Measurements from ENCODE around the gene CDK5. TPM values are rescaled to one million over a fixed set of nuclear protein-coding genes. Genes with fewer than 3 reads are reported as not detected.

The CDK5 gene
- total and polyA plus RNA-seq, 9 of the 15 experiments (the other 6 are each of a cell fraction or from before 2014, with no cell fraction given), result 3.2 to 38.0 (median 27.5) TPM

DNA sequence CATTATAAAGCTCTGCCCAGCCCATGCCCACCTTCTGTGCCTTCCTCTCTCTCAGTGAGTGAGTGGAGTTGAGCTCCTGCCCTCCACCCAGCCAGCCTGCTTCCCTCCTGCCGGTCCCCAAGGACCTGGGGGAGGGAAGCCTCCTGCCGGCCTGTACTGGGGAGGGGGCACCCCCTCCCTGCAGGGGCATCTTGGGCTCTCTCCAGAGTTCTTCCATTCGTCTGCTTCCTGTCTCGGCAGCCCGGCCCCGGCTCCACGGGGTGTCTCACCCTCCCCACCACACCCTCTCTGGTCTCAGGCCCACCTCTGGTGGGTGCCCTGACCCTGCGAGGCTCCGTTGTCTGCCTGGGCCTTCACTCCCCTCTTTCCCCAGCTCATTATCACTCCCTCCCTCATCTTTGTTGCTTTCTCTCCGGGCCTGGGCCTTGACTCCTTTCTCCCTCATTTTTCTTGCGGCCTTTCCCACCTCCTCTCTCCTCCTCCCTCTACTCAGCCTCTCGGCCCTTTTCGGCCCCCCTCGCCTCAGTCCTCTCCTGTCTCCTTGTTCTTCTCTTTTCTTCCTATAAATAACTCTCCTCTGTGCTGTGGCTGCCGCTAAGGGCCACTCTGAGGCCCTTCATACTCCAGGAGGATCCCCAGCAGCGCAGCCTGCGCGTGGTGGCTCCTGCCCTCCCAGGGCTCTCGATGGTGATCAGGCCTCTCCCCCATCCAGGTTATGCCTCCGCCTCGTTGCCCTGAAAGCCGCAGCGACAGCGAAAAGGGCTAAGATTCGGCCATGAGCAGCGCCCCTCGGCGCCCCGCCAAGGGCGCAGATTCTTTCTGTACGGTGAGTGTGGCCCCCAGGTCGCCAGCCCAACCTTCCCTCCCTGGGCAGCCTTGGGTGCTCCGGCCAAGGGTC is 3.8 kb upstream of the CDK5 start (continued):
- TF ChIP-seq, protein P1, sequence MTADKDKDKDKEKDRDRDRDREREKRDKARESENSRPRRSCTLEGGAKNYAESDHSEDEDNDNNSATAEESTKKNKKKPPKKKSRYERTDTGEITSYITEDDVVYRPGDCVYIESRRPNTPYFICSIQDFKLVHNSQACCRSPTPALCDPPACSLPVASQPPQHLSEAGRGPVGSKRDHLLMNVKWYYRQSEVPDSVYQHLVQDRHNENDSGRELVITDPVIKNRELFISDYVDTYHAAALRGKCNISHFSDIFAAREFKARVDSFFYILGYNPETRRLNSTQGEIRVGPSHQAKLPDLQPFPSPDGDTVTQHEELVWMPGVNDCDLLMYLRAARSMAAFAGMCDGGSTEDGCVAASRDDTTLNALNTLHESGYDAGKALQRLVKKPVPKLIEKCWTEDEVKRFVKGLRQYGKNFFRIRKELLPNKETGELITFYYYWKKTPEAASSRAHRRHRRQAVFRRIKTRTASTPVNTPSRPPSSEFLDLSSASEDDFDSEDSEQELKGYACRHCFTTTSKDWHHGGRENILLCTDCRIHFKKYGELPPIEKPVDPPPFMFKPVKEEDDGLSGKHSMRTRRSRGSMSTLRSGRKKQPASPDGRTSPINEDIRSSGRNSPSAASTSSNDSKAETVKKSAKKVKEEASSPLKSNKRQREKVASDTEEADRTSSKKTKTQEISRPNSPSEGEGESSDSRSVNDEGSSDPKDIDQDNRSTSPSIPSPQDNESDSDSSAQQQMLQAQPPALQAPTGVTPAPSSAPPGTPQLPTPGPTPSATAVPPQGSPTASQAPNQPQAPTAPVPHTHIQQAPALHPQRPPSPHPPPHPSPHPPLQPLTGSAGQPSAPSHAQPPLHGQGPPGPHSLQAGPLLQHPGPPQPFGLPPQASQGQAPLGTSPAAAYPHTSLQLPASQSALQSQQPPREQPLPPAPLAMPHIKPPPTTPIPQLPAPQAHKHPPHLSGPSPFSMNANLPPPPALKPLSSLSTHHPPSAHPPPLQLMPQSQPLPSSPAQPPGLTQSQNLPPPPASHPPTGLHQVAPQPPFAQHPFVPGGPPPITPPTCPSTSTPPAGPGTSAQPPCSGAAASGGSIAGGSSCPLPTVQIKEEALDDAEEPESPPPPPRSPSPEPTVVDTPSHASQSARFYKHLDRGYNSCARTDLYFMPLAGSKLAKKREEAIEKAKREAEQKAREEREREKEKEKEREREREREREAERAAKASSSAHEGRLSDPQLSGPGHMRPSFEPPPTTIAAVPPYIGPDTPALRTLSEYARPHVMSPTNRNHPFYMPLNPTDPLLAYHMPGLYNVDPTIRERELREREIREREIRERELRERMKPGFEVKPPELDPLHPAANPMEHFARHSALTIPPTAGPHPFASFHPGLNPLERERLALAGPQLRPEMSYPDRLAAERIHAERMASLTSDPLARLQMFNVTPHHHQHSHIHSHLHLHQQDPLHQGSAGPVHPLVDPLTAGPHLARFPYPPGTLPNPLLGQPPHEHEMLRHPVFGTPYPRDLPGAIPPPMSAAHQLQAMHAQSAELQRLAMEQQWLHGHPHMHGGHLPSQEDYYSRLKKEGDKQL (CRISPR knock-in tag; IDR thresholded peaks at IDR 0.05; ENCODE audit: borderline replicate concordance), result 0 out of 2 replicates have a peak, but pooled peaks have one; percentile 73
- TF ChIP-seq TEAD2 (tag; IDR thresholded peaks at IDR 0.05) (no peak), FOXK2 (conservative IDR thresholded peaks at IDR 0.05 in 1 of 2, IDR thresholded peaks at IDR 0.05 in 1 of 2; ENCODE audit: low read depth in 2 of 2) (0 out of 4 replicates have a peak, but pooled peaks of 1 of the 2 experiments have one; percentile 14), ETS2 (tag; IDR thresholded peaks at IDR 0.05; ENCODE audit: borderline replicate concordance, poor library complexity, severe bottlenecking) (no peak), TGIF2 (CRISPR knock-in tag; IDR thresholded peaks at IDR 0.05) (no peak), FOXM1 (IDR thresholded peaks at IDR 0.05; ENCODE audit: low read depth) (no peak), FOXM1 (CRISPR knock-in tag; IDR thresholded peaks at IDR 0.05; ENCODE audit: low read depth) (no peak), RBBP5 (IDR thresholded peaks at IDR 0.05; ENCODE audit: borderline replicate concordance, insufficient read depth, low read length, poor library complexity, severe bottlenecking) (peak; percentile 29)
- TF ChIP-seq, protein P2, sequence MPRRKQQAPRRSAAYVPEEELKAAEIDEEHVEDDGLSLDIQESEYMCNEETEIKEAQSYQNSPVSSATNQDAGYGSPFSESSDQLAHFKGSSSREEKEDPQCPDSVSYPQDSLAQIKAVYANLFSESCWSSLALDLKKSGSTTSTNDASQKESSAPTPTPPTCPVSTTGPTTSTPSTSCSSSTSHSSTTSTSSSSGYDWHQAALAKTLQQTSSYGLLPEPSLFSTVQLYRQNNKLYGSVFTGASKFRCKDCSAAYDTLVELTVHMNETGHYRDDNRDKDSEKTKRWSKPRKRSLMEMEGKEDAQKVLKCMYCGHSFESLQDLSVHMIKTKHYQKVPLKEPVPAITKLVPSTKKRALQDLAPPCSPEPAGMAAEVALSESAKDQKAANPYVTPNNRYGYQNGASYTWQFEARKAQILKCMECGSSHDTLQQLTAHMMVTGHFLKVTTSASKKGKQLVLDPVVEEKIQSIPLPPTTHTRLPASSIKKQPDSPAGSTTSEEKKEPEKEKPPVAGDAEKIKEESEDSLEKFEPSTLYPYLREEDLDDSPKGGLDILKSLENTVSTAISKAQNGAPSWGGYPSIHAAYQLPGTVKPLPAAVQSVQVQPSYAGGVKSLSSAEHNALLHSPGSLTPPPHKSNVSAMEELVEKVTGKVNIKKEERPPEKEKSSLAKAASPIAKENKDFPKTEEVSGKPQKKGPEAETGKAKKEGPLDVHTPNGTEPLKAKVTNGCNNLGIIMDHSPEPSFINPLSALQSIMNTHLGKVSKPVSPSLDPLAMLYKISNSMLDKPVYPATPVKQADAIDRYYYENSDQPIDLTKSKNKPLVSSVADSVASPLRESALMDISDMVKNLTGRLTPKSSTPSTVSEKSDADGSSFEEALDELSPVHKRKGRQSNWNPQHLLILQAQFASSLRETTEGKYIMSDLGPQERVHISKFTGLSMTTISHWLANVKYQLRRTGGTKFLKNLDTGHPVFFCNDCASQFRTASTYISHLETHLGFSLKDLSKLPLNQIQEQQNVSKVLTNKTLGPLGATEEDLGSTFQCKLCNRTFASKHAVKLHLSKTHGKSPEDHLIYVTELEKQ (CRISPR knock-in tag; IDR thresholded peaks at IDR 0.05), result no peak
- TF ChIP-seq, protein P3, sequence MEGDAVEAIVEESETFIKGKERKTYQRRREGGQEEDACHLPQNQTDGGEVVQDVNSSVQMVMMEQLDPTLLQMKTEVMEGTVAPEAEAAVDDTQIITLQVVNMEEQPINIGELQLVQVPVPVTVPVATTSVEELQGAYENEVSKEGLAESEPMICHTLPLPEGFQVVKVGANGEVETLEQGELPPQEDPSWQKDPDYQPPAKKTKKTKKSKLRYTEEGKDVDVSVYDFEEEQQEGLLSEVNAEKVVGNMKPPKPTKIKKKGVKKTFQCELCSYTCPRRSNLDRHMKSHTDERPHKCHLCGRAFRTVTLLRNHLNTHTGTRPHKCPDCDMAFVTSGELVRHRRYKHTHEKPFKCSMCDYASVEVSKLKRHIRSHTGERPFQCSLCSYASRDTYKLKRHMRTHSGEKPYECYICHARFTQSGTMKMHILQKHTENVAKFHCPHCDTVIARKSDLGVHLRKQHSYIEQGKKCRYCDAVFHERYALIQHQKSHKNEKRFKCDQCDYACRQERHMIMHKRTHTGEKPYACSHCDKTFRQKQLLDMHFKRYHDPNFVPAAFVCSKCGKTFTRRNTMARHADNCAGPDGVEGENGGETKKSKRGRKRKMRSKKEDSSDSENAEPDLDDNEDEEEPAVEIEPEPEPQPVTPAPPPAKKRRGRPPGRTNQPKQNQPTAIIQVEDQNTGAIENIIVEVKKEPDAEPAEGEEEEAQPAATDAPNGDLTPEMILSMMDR (IDR thresholded peaks at IDR 0.05 in 2 of 3, conservative IDR thresholded peaks at IDR 0.05 in 1 of 3; ENCODE audit: insufficient read depth in 2 of 3, low read depth in 1 of 3, low read length in 3 of 3), result 0 out of 6 replicates have a peak, but pooled peaks of 1 of the 3 experiments have one; percentile 0
- TF ChIP-seq, protein P4, sequence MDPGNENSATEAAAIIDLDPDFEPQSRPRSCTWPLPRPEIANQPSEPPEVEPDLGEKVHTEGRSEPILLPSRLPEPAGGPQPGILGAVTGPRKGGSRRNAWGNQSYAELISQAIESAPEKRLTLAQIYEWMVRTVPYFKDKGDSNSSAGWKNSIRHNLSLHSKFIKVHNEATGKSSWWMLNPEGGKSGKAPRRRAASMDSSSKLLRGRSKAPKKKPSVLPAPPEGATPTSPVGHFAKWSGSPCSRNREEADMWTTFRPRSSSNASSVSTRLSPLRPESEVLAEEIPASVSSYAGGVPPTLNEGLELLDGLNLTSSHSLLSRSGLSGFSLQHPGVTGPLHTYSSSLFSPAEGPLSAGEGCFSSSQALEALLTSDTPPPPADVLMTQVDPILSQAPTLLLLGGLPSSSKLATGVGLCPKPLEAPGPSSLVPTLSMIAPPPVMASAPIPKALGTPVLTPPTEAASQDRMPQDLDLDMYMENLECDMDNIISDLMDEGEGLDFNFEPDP (CRISPR knock-in tag; IDR thresholded peaks at IDR 0.05), result no peak

Measured in K562 (cell line).